ENCODE measurements around the gene PIP.

DNA sequence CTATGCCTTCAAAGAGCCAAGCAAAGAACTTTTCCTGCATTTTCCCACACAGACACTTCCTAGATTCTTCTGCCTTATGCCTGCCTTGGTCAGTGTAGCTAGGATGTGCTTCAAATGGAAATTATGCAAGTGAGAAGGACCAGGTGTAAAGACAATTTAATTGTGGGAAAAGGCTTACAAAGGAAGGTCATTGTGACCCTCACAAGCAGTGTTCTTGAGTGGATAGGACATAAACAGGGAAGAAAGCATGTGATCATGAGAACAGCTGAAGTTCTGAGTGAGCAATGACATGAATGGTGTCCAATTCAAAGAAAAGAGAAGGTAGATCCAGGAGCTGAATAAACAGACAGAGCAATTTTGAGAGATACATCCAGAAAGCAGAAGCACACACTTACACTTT is 1.3 kb upstream of the PIP start:
- TF ChIP-seq, protein P1, sequence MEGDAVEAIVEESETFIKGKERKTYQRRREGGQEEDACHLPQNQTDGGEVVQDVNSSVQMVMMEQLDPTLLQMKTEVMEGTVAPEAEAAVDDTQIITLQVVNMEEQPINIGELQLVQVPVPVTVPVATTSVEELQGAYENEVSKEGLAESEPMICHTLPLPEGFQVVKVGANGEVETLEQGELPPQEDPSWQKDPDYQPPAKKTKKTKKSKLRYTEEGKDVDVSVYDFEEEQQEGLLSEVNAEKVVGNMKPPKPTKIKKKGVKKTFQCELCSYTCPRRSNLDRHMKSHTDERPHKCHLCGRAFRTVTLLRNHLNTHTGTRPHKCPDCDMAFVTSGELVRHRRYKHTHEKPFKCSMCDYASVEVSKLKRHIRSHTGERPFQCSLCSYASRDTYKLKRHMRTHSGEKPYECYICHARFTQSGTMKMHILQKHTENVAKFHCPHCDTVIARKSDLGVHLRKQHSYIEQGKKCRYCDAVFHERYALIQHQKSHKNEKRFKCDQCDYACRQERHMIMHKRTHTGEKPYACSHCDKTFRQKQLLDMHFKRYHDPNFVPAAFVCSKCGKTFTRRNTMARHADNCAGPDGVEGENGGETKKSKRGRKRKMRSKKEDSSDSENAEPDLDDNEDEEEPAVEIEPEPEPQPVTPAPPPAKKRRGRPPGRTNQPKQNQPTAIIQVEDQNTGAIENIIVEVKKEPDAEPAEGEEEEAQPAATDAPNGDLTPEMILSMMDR (IDR thresholded peaks at IDR 0.05), result no peak
- no peak for TF ChIP-seq POLR2A (IDR thresholded peaks at IDR 0.05)
